SK-N-SH treated with all-trans-retinoic acid at 6 μM for 48 hours (cell line): ENCODE results near the gene PHKG2.

Experiments used
- ATAC-seq: fragments of 200-7000 bp; cut with Tn5 transposase; 3 replicates; pipeline ENCODE4 v1.9.1; 2020; ENCODE audit warnings: mild to moderate bottlenecking, moderate library complexity
- ARNTL ChIP-seq: fragments of 450-650 bp; formaldehyde crosslinking; IDR thresholded peaks from 2 replicates; pipeline ENCODE4 v1.5.0; 2020; ENCODE audit warnings: low read depth, mild to moderate bottlenecking, moderate library complexity, borderline replicate concordance
- BACH2 ChIP-seq: fragments of 250-450 bp; sonication (Bioruptor Pico); IDR thresholded peaks from 2 replicates; pipeline ENCODE4 v1.9.0; 2021; ENCODE audit warnings: mild to moderate bottlenecking, borderline replicate concordance
- CREB5 ChIP-seq: fragments of 250-450 bp; sonication (Bioruptor Pico); IDR thresholded peaks from 2 replicates; pipeline ENCODE4 v1.5.1; 2020; ENCODE audit warnings: low read depth, mild to moderate bottlenecking, moderate library complexity
- CSDC2 ChIP-seq: fragments of 250-450 bp; sonication (Bioruptor Pico); IDR thresholded peaks from 2 replicates; pipeline ENCODE4 v1.5.0; 2020; ENCODE audit warnings: mild to moderate bottlenecking, moderate library complexity
- ESRRG ChIP-seq: fragments of 250-450 bp; sonication (Bioruptor Pico); IDR thresholded peaks from 2 replicates; pipeline ENCODE4 v1.6.1; 2021; ENCODE audit warnings: mild to moderate bottlenecking
- ISL1 ChIP-seq: fragments of 250-450 bp; sonication (Bioruptor Pico); IDR thresholded peaks from 2 replicates; pipeline ENCODE4 v2.1.2; 2022; ENCODE audit warnings: mild to moderate bottlenecking, moderate library complexity
- OSR1 ChIP-seq: fragments of 250-450 bp; sonication (Bioruptor Pico); IDR thresholded peaks from 2 replicates; pipeline ENCODE4 v1.8.0; 2022; ENCODE audit warnings: moderate library complexity, mild to moderate bottlenecking, inconsistent platforms
- PPARA ChIP-seq: fragments of 250-450 bp; sonication (Bioruptor Pico); IDR thresholded peaks from 2 replicates; pipeline ENCODE4 v1.5.0; 2020; ENCODE audit warnings: mild to moderate bottlenecking, borderline replicate concordance
- RARB ChIP-seq: fragments of 250-450 bp; sonication (Bioruptor Pico); IDR thresholded peaks from 2 replicates; pipeline ENCODE4 v1.8.0; 2021; ENCODE audit warnings: mild to moderate bottlenecking, moderate library complexity
- SNAI2 ChIP-seq: fragments of 250-450 bp; sonication (Bioruptor Pico); IDR thresholded peaks from 2 replicates; pipeline ENCODE4 v1.5.0; 2020; ENCODE audit warnings: mild to moderate bottlenecking, moderate library complexity
- TCF4 ChIP-seq: fragments of 250-450 bp; sonication (Bioruptor Pico); IDR thresholded peaks from 2 replicates; pipeline ENCODE4 v1.8.0; 2021; ENCODE audit warnings: mild to moderate bottlenecking, moderate library complexity, borderline replicate concordance
- TOX ChIP-seq: fragments of 250-450 bp; sonication (Bioruptor Pico); IDR thresholded peaks from 2 replicates; pipeline ENCODE4 v1.8.0; 2021; ENCODE audit warnings: mild to moderate bottlenecking, moderate library complexity, borderline replicate concordance
- ZC3H10 ChIP-seq: fragments of 250-450 bp; sonication (Bioruptor Pico); IDR thresholded peaks from 2 replicates; pipeline ENCODE4 v1.5.1; 2021; ENCODE audit warnings: mild to moderate bottlenecking, moderate library complexity
- ZFP30 ChIP-seq: fragments of 450-650 bp; formaldehyde crosslinking; IDR thresholded peaks from 2 replicates; pipeline ENCODE4 v1.5.0; 2022; ENCODE audit warnings: mild to moderate bottlenecking, moderate library complexity
- ZNF565 ChIP-seq: fragments of 450-650 bp; formaldehyde crosslinking; conservative IDR thresholded peaks from 2 replicates; pipeline ENCODE4 v1.5.0; 2020; ENCODE audit warnings: low read depth, mild to moderate bottlenecking, moderate library complexity
- ZNF70 ChIP-seq: fragments of 450-650 bp; formaldehyde crosslinking; IDR thresholded peaks from 2 replicates; pipeline ENCODE4 v1.5.0; 2020; ENCODE audit warnings: mild to moderate bottlenecking, moderate library complexity
- ZNF8 ChIP-seq: fragments of 450-650 bp; formaldehyde crosslinking; IDR thresholded peaks from 2 replicates; pipeline ENCODE4 v1.5.0; 2020; ENCODE audit warnings: mild to moderate bottlenecking, moderate library complexity
- TF ChIP-seq, protein P1 (sequence below): fragments of 250-450 bp; sonication (Bioruptor Pico); IDR thresholded peaks from 2 replicates; pipeline ENCODE4 v1.8.0; 2021; ENCODE audit warnings: low read depth, mild to moderate bottlenecking, moderate library complexity, borderline replicate concordance
- TF ChIP-seq, protein P2 (sequence below): fragments of 250-450 bp; sonication (Bioruptor Pico); IDR thresholded peaks from 2 replicates; pipeline ENCODE4 v1.5.0; 2020; ENCODE audit warnings: mild to moderate bottlenecking, moderate library complexity

The PHKG2 gene

DNA sequence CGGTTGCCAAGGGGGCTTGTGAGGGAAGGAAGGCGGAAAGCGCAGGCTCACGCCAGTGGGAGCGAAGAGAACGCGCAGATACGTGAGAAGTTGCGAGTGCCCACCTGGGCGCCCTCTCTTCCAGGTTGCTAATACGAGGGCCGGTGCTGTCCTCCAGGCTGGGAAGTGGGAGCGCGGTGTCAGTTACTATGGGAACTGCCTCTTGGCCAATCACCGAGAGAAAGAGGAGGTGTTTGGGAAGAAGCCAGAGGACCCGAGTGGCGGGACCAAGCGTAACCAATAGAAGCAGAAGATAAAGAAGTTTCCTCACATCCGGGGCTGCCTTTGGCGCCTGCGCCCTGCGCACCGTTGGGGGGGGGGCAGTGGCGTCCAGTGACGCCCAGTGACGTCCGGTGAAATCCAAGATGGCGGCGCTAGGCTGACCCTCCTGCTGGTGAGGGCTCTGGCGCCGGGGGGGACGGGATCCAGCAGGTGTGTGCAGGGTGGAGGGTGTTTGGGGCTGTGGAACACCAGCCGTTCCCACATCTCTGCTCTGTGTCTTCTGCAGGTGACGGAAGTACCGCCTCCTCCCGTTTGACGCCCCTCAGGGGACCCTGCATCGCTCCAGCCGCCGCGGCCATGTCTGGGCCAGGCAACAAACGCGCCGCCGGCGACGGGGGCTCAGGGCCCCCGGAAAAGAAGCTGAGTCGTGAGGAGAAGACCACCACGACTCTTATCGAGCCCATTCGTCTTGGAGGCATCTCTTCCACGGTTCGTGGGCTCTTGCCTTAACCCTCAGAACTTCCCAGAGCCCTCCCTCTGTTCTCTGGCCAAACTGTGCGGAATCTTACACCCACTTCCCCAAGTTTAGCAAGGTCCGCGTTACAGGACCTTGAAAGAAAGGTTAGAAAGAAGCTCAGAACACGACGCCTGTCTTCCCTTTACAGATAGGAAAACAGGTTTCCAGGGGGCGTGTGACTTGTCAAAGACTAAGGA lies 14.0 kb downstream of the PHKG2 start, which contains the start of the genes CFAP119 and RNF40:
Gene CFAP119, minus strand, starts transcription at position 135 of the 975 bp plus-strand sequence. CDS start 314 bp downstream, outside the sequence.
Gene RNF40, plus strand, starts transcription at position 395 of the 975 bp plus-strand sequence. Its CDS starts 224 bp downstream, at position 619.
- peak; percentile 93 for ATAC-seq
- TF ChIP-seq ISL1 (CRISPR knock-in tag) (no peak), ZNF565 (CRISPR knock-in tag) (no peak), RARB (CRISPR knock-in tag) (no peak), TOX (CRISPR knock-in tag) (no peak), TCF4 (CRISPR knock-in tag) (no peak), BACH2 (CRISPR knock-in tag) (no peak), CSDC2 (CRISPR knock-in tag) (no peak)
- TF ChIP-seq, protein P1, sequence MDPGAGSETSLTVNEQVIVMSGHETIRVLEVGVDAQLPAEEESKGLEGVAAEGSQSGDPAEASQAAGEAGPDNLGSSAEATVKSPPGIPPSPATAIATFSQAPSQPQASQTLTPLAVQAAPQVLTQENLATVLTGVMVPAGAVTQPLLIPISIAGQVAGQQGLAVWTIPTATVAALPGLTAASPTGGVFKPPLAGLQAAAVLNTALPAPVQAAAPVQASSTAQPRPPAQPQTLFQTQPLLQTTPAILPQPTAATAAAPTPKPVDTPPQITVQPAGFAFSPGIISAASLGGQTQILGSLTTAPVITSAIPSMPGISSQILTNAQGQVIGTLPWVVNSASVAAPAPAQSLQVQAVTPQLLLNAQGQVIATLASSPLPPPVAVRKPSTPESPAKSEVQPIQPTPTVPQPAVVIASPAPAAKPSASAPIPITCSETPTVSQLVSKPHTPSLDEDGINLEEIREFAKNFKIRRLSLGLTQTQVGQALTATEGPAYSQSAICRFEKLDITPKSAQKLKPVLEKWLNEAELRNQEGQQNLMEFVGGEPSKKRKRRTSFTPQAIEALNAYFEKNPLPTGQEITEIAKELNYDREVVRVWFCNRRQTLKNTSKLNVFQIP, result no peak
- TF ChIP-seq, protein P2, sequence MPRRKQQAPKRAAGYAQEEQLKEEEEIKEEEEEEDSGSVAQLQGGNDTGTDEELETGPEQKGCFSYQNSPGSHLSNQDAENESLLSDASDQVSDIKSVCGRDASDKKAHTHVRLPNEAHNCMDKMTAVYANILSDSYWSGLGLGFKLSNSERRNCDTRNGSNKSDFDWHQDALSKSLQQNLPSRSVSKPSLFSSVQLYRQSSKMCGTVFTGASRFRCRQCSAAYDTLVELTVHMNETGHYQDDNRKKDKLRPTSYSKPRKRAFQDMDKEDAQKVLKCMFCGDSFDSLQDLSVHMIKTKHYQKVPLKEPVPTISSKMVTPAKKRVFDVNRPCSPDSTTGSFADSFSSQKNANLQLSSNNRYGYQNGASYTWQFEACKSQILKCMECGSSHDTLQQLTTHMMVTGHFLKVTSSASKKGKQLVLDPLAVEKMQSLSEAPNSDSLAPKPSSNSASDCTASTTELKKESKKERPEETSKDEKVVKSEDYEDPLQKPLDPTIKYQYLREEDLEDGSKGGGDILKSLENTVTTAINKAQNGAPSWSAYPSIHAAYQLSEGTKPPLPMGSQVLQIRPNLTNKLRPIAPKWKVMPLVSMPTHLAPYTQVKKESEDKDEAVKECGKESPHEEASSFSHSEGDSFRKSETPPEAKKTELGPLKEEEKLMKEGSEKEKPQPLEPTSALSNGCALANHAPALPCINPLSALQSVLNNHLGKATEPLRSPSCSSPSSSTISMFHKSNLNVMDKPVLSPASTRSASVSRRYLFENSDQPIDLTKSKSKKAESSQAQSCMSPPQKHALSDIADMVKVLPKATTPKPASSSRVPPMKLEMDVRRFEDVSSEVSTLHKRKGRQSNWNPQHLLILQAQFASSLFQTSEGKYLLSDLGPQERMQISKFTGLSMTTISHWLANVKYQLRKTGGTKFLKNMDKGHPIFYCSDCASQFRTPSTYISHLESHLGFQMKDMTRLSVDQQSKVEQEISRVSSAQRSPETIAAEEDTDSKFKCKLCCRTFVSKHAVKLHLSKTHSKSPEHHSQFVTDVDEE (CRISPR knock-in tag), result no peak

GRCh38 chr16:30762991-30763725 lies 14.9 kb downstream of the PHKG2 start:
- TF ChIP-seq ESRRG (CRISPR knock-in tag) (no peak), ZNF70 (CRISPR knock-in tag) (no peak), SNAI2 (CRISPR knock-in tag) (no peak), CSDC2 (CRISPR knock-in tag) (no peak), BACH2 (CRISPR knock-in tag) (no peak), ZC3H10 (CRISPR knock-in tag) (no peak), PPARA (CRISPR knock-in tag) (no peak), ARNTL (no peak), ZNF8 (no peak), RARB (CRISPR knock-in tag) (no peak), ZFP30 (CRISPR knock-in tag) (no peak), TOX (CRISPR knock-in tag) (no peak), OSR1 (CRISPR knock-in tag) (no peak), ISL1 (CRISPR knock-in tag) (no peak), CREB5 (CRISPR knock-in tag) (no peak)
- TF ChIP-seq, protein P2 (CRISPR knock-in tag), result no peak
- TF ChIP-seq, protein P1, result no peak
- no peak for ATAC-seq
